ENCODE results near the gene KCNJ13.

The KCNJ13 gene

GRCh38 chr2:232802091-232802490, 25.7 kb upstream of the KCNJ13 start:
- H3K4me1 ChIP-seq (ENCODE audit: control insufficient read depth, insufficient read depth, low read length), result no peaks in the 10 kb centered on the region
- no peak overlapping the region for H3K27ac ChIP-seq (ENCODE audit: extremely low read depth, low read depth, low read length)
- ChIA-PET CTCF (no interaction called here), POLR2A (no interaction called here)
- no peak for TF ChIP-seq ZNF175 (tag by site-specific recombination; IDR thresholded peaks at IDR 0.05)
- no peak for TF ChIP-seq ZNF366 (tag by site-specific recombination; conservative IDR thresholded peaks at IDR 0.05)
- TF ChIP-seq ZFP37 (tag by site-specific recombination; IDR thresholded peaks at IDR 0.05), result no peak
- no peak for TF ChIP-seq ZNF354C (tag by site-specific recombination; IDR thresholded peaks at IDR 0.05; ENCODE audit: borderline replicate concordance, low read depth)
- TF ChIP-seq ZNF629 (tag by site-specific recombination; IDR thresholded peaks at IDR 0.05), result no peak
- no peak for TF ChIP-seq ZNF677 (tag by site-specific recombination; IDR thresholded peaks at IDR 0.05)
- TF ChIP-seq WT1 (tag by site-specific recombination; IDR thresholded peaks at IDR 0.05), result no peak
- no peak for TF ChIP-seq ZNF26 (tag by site-specific recombination; IDR thresholded peaks at IDR 0.05)
- TF ChIP-seq ZNF624 (tag by site-specific recombination; IDR thresholded peaks at IDR 0.05), result no peak
- no peak for TF ChIP-seq ZNF704 (tag by site-specific recombination; IDR thresholded peaks at IDR 0.05)
- TF ChIP-seq CTCF (tag by site-specific recombination; IDR thresholded peaks at IDR 0.05), result no peak
- TF ChIP-seq ZNF777 (tag by site-specific recombination; IDR thresholded peaks at IDR 0.05; ENCODE audit: borderline replicate concordance), result no peak
- TF ChIP-seq ZNF140 (tag by site-specific recombination; IDR thresholded peaks at IDR 0.05), result no peak
- no peak for TF ChIP-seq ZNF280D (tag by site-specific recombination; IDR thresholded peaks at IDR 0.05)
- no peak for TF ChIP-seq ZBTB44 (tag by site-specific recombination; IDR thresholded peaks at IDR 0.05)
- TF ChIP-seq ZNF404 (tag by site-specific recombination; IDR thresholded peaks at IDR 0.05), result no peak
- no peak for TF ChIP-seq PRDM1 (tag by site-specific recombination; IDR thresholded peaks at IDR 0.05)
- TF ChIP-seq MEIS1 (CRISPR knock-in tag; IDR thresholded peaks at IDR 0.05; ENCODE audit: borderline replicate concordance), result no peak
- TF ChIP-seq KLF9 (tag by site-specific recombination; IDR thresholded peaks at IDR 0.05; ENCODE audit: low read depth), result no peak
- H3K9me3 ChIP-seq (ENCODE audit: control insufficient read depth, insufficient read depth, low read depth, low read length), result peaks cover 3% of the 10 kb centered on the region; the same call in 1 of the 2 replicates
- no peak overlapping the region for H3K4me3 ChIP-seq (ENCODE audit: low read depth, low read length)
- H3K36me3 ChIP-seq (ENCODE audit: control insufficient read depth in 2 of 2, insufficient read depth in 1 of 2, low read length in 2 of 2), result peaks cover 55 to 65% of the 10 kb centered on the region in 2 experiments
